CD14-positive monocyte (primary cell): Measurements from ENCODE around the gene TIMM17B. TPM values are rescaled to one million over a fixed set of nuclear protein-coding genes. Genes with fewer than 3 reads are reported as not detected.

ENCODE experiments used
- DNase-seq, 3 donors: peaks; one replicate each; pipeline ENCODE4 v3.0.0-alpha.2; 2011 to 2022
- H2AFZ ChIP-seq: 2 replicates; pipeline ENCODE4 v1.6.0; 2012; ENCODE audit warnings: mild to moderate bottlenecking, low read depth, low read length, inconsistent platforms; ENCODE audit not compliant: insufficient read depth, poor library complexity, severe bottlenecking
- H3K27ac ChIP-seq, 2 donors: 1 replicate in 1 of 2; 2 replicates in 1 of 2; pipeline ENCODE4 v1.5.1; 2012 to 2013; ENCODE audit warnings: low read length in 2 of 2, control low read depth in 1 of 2, inconsistent platforms in 1 of 2, low read depth in 1 of 2, mild to moderate bottlenecking in 1 of 2
- H3K27me3 ChIP-seq, 2 donors: one replicate each; pipeline versions ENCODE4 v1.6.0 to v1.6.1; 2011 to 2013; ENCODE audit warnings: low read length in 2 of 2; ENCODE audit not compliant: control insufficient read depth in 2 of 2, insufficient read depth in 2 of 2
- H3K36me3 ChIP-seq, 2 donors: replicated peaks in 1 of 2; 1 replicate in 1 of 2; 2 replicates in 1 of 2; pipeline versions ENCODE4 v1.5.1 to v1.6.1; 2012 to 2013; ENCODE audit warnings: low read length in 2 of 2, control low read depth in 1 of 2, inconsistent platforms in 1 of 2, mild to moderate bottlenecking in 1 of 2; ENCODE audit not compliant: insufficient read depth in 2 of 2, control insufficient read depth in 1 of 2
- H3K4me1 ChIP-seq, 2 donors: 1 replicate in 1 of 2; 2 replicates in 1 of 2; pipeline versions ENCODE4 v1.5.1 to v1.6.1; 2012 to 2013; ENCODE audit warnings: low read length in 2 of 2, control low read depth in 1 of 2, inconsistent platforms in 1 of 2, mild to moderate bottlenecking in 1 of 2, moderate library complexity in 1 of 2; ENCODE audit not compliant: insufficient read depth in 2 of 2, control insufficient read depth in 1 of 2
- H3K4me2 ChIP-seq: replicated peaks from 2 replicates; pipeline ENCODE3; 2012; ENCODE audit warnings: low read length, moderate library complexity, mild to moderate bottlenecking; ENCODE audit not compliant: poor library complexity, severe bottlenecking; ENCODE audit errors: extremely low read depth
- H3K4me3 ChIP-seq, 3 experiments: fragments of 200-600 bp in 1 of 3; sonication (generic) in 1 of 3; replicated peaks in 1 of 3; 1 replicate in 2 of 3; 2 replicates in 1 of 3; pipeline ENCODE4 v1.5.1; 2011 to 2013; ENCODE audit warnings: low read length in 3 of 3, mild to moderate bottlenecking in 3 of 3, control low read depth in 2 of 3, low read depth in 2 of 3, inconsistent platforms in 1 of 3, moderate library complexity in 1 of 3
- H3K79me2 ChIP-seq: 2 replicates; pipeline ENCODE4 v1.6.0; 2012; ENCODE audit warnings: mild to moderate bottlenecking, control low read depth, inconsistent platforms, low read length, moderate library complexity; ENCODE audit not compliant: insufficient read depth
- H3K9ac ChIP-seq: 2 replicates; pipeline ENCODE4 v1.6.0; 2017; ENCODE audit warnings: low read length, mild to moderate bottlenecking; ENCODE audit not compliant: insufficient read depth, poor library complexity, severe bottlenecking
- H3K9me3 ChIP-seq, 2 donors: replicated peaks in 1 of 2; 1 replicate in 1 of 2; 2 replicates in 1 of 2; pipeline versions ENCODE4 v1.5.1 to v1.6.1; 2012 to 2013; ENCODE audit warnings: low read length in 2 of 2, control low read depth in 1 of 2; ENCODE audit not compliant: control insufficient read depth in 1 of 2, insufficient read depth in 1 of 2
- H4K20me1 ChIP-seq: 2 replicates; pipeline ENCODE4 v1.6.0; 2012; ENCODE audit warnings: mild to moderate bottlenecking, low read length, control low read depth, moderate library complexity; ENCODE audit not compliant: insufficient read depth
- H3K27ac Mint-ChIP-seq, 7 donors: one replicate each; pipeline ENCODE4 v1.8.0; 2020; ENCODE audit warnings: mild to moderate bottlenecking in 7 of 7, mixed read lengths in 7 of 7, moderate library complexity in 6 of 7, inconsistent platforms in 2 of 7
- H3K27me3 Mint-ChIP-seq, 3 donors: one replicate each; pipeline ENCODE4 v1.8.0; 2021 to 2022; ENCODE audit warnings: low read depth in 3 of 3, mild to moderate bottlenecking in 3 of 3, mixed read lengths in 3 of 3, moderate library complexity in 3 of 3, inconsistent platforms in 1 of 3
- H3K36me3 Mint-ChIP-seq, 2 donors: one replicate each; pipeline ENCODE4 v1.8.0; 2020; ENCODE audit warnings: mixed read lengths in 2 of 2, inconsistent platforms in 1 of 2, mild to moderate bottlenecking in 1 of 2
- H3K4me1 Mint-ChIP-seq: one replicate; pipeline ENCODE4 v1.8.0; 2020; ENCODE audit warnings: mild to moderate bottlenecking, mixed read lengths
- H3K4me3 Mint-ChIP-seq, 2 donors: one replicate each; pipeline ENCODE4 v1.8.0; 2020; ENCODE audit warnings: mild to moderate bottlenecking in 2 of 2, mixed read lengths in 2 of 2, moderate library complexity in 1 of 2
- H3K9me3 Mint-ChIP-seq, 7 donors: one replicate each; pipeline ENCODE4 v1.8.0; 2020 to 2022; ENCODE audit warnings: mixed read lengths in 7 of 7, mild to moderate bottlenecking in 6 of 7, moderate library complexity in 6 of 7, inconsistent platforms in 2 of 7
- CTCF ChIP-seq: fragments of 200-600 bp; IDR thresholded peaks from one replicate; pipeline ENCODE4 v1.8.0; 2022; ENCODE audit warnings: antibody characterized with exemption, mild to moderate bottlenecking
- WGBS: methylation state at CpG from one replicate; pipeline ENCODE4 v1.1.5; 2013; ENCODE audit warnings: missing lambda C conversion rate; ENCODE audit not compliant: insufficient coverage; 5-methylcytosine and 5-hydroxymethylcytosine counted together
- intact Hi-C, 2 donors: fragments of 100-400 bp; cut with micrococcal nuclease; formaldehyde crosslinking; loops; one replicate each; pipeline versions ENCODE4 v1.15.0 to v1.15.1; 2023
- polyA plus RNA-seq, 3 donors: library from polyadenylated mRNA; depleted of rRNA in 1 of 3; unstranded in 2 of 3; stranded (reverse) in 1 of 3; fragments of 300-500 nt in 2 of 3; fragments of >200 nt in 1 of 3; fragmentation: Illumina TruSeq in 2 of 3; gene quantifications; 1 replicate in 2 of 3; 2 replicates in 1 of 3; pipeline ENCODE4 v1.2.3, GENCODE V29; 2012 to 2021

The TIMM17B gene
- polyA plus RNA-seq, 3 donors: 52.2 to 86.9 (median 86.8) TPM

GRCh38 chrX:48918643-48919340 lies 21.2 kb upstream of the TIMM17B start, which contains the start of gene PIM2:
PIM2 (minus strand) TSS chrX:48919024; CDS start chrX:48918834, 190 bp downstream.
- Mint-ChIP-seq H3K36me3 (peaks cover 28 to 35% of the 10 kb centered on the region in 2 donors), H3K4me1 (peaks cover 26% of the 10 kb centered on the region), H3K27me3 (peaks cover 0 to 15% (median 0%) of the 10 kb centered on the region in 3 donors), H3K4me3 (peak within 1 kb of the TSS; percentile 87 to 89), H3K9me3 (peaks cover 0 to 9% (median 2%) of the 10 kb centered on the region in 7 donors), H3K27ac (peak within 1 kb of the TSS; percentile 89 to 94 (median 90))
- H3K4me3 ChIP-seq: peak within 1 kb of the TSS; percentile 48 to 78 (median 68)
- no peaks in the 10 kb centered on the region for H4K20me1 ChIP-seq
- peak within 1 kb of the TSS; percentile 63 for H3K9ac ChIP-seq
- no peaks in the 10 kb centered on the region for H3K27me3 ChIP-seq
- DNase-seq: peak; percentile 89 to 95 (median 91)
- peaks cover 24 to 27% of the 10 kb centered on the region in 2 donors for H3K4me1 ChIP-seq
- H3K9me3 ChIP-seq: no peaks in the 10 kb centered on the region
- H3K36me3 ChIP-seq: peaks cover 15 to 35% of the 10 kb centered on the region in 2 donors
- TF ChIP-seq CTCF: no peak
- peak within 1 kb of the TSS; percentile 61 to 75 for H3K27ac ChIP-seq
- peaks cover 10% of the 10 kb centered on the region for H3K79me2 ChIP-seq
- intact Hi-C loops: loop anchor here (5.0 to 10.0 kb wide), 3 partner anchors 39 to 234 kb away; partner anchors contain the start of genes OTUD5 (in 1 of the 2), TFE3 (in 1 of the 2) and WAS (in 1 of the 2)
- H3K4me2 ChIP-seq: peak within 1 kb of the TSS; percentile 86
- H2AFZ ChIP-seq: peak within 1 kb of the TSS; percentile 49
- WGBS: 0% methylated on average over 25 of the region's 55 CpGs

DNA sequence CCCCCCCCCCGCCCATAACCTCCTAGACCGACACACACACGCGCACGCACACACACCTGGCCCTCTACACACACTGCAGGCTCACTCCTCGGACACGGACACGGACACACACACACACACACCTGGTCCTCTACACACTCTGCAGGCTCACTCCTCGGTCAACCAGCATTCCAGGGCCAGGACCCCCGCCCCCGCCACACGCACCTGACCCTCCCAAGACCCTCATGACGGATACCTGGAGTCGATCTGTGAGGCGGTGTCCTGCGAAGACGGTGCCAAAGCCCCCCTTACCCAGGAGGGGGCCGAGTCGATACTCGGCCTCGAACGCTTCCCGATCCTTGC lies 20.7 kb upstream of the TIMM17B start:
- H3K9me3 Mint-ChIP-seq: peaks cover 0 to 9% (median 2%) of the 10 kb centered on the region in 7 donors
- Histone ChIP-seq H3K4me2 (peak overlapping the region; percentile 86), H3K4me1 (peaks cover 24 to 27% of the 10 kb centered on the region in 2 donors), H4K20me1 (no peaks in the 10 kb centered on the region), H3K9me3 (no peaks in the 10 kb centered on the region), H3K4me3 (peak overlapping the region; percentile 48 to 78 (median 68)), H3K9ac (peak overlapping the region; percentile 63), H3K79me2 (peaks cover 10% of the 10 kb centered on the region), H3K36me3 (peaks cover 11 to 32% of the 10 kb centered on the region in 2 donors), H2AFZ (no peak overlapping the region), H3K27me3 (no peaks in the 10 kb centered on the region), H3K27ac (peak overlapping the region; percentile 61 to 75)
- H3K4me3 Mint-ChIP-seq: peak overlapping the region; percentile 87 to 89
- H3K36me3 Mint-ChIP-seq: peaks cover 28 to 32% of the 10 kb centered on the region in 2 donors
- intact Hi-C loops: loop anchor here (5.0 to 10.0 kb wide), 3 partner anchors 39 to 233 kb away; partner anchors contain the start of genes OTUD5 (in 1 of the 2), TFE3 (in 1 of the 2) and WAS (in 1 of the 2)
- DNase-seq: no peak
- H3K27ac Mint-ChIP-seq: peak overlapping the region; percentile 81 to 94 (median 89)
- TF ChIP-seq CTCF: no peak
- peaks cover 0 to 15% (median 0%) of the 10 kb centered on the region in 3 donors for H3K27me3 Mint-ChIP-seq
- WGBS: 0% methylated on average over 7 of the region's 23 CpGs
- H3K4me1 Mint-ChIP-seq: peaks cover 27% of the 10 kb centered on the region
